Measurements from ENCODE around the gene LHFPL5.

- TF ChIP-seq CTCF (IDR thresholded peaks at IDR 0.05) (no peak), POLR2A (IDR thresholded peaks at IDR 0.05) (no peak)
Observed at GRCh38 chr6:35765739-35766138, 39.4 kb upstream of the LHFPL5 start.

All from heart left ventricle (tissue), 13 donors.